ENCODE results near the gene GMEB2.

The GMEB2 gene

GRCh38 chr20:63591786-63592355, 35.0 kb downstream of the GMEB2 start:
- no peak overlapping the region for H3K4me3 ChIP-seq (ENCODE audit: low read depth, low read length)
- no peak for DNase-seq (ENCODE audit: low read depth)
- TF ChIP-seq CTCF (IDR thresholded peaks at IDR 0.05; ENCODE audit: low read depth, low read length), result no peak
- TF ChIP-seq POLR2A (IDR thresholded peaks at IDR 0.05; ENCODE audit: extremely low read depth, insufficient read length), result no peak
- TF ChIP-seq MAX (IDR thresholded peaks at IDR 0.05; ENCODE audit: low read depth, low read length), result no peak
- no peak for TF ChIP-seq MYC (IDR thresholded peaks at IDR 0.05; ENCODE audit: low read depth, low read length)

DNA sequence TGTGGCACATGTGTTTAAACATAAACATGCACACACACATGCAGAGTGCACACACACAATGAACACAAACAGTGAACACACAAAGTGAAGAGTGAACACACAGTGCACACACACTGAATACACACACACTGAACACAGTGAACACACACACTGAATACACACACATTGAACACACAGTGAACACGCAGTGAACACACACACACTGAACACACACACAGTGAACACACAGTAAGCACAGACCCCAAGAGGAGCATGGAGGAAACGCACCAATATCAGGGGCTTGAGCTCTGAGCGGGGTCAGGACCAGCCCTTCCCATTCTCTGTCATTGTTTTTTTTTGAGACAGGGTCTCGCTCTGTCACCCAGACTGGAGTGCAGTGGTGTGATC, 35.8 kb downstream of the GMEB2 start:
- H3K4me3 ChIP-seq (ENCODE audit: low read depth, low read length), result no peak overlapping the region
- TF ChIP-seq CTCF (IDR thresholded peaks at IDR 0.05; ENCODE audit: low read depth, low read length), result no peak
- TF ChIP-seq MYC (IDR thresholded peaks at IDR 0.05; ENCODE audit: low read depth, low read length), result no peak
- TF ChIP-seq MAX (IDR thresholded peaks at IDR 0.05; ENCODE audit: low read depth, low read length), result no peak
- TF ChIP-seq POLR2A (IDR thresholded peaks at IDR 0.05; ENCODE audit: extremely low read depth, insufficient read length), result no peak
- no peak for DNase-seq (ENCODE audit: low read depth)

- DNase-seq (ENCODE audit: low read depth), result no peak
- no peak overlapping the region for H3K4me3 ChIP-seq (ENCODE audit: low read depth, low read length)
- no peak for TF ChIP-seq MAX (IDR thresholded peaks at IDR 0.05; ENCODE audit: low read depth, low read length)
- TF ChIP-seq POLR2A (IDR thresholded peaks at IDR 0.05; ENCODE audit: extremely low read depth, insufficient read length), result no peak
Measured at GRCh38 chr20:63590218-63591146, 36.4 kb downstream of the GMEB2 start.

GRCh38 chr20:63589261-63590217, 37.4 kb downstream of the GMEB2 start:
- no peak for DNase-seq (ENCODE audit: low read depth)
- no peak overlapping the region for H3K4me3 ChIP-seq (ENCODE audit: low read depth, low read length)
- TF ChIP-seq POLR2A (IDR thresholded peaks at IDR 0.05; ENCODE audit: extremely low read depth, insufficient read length), result no peak
- no peak for TF ChIP-seq MAX (IDR thresholded peaks at IDR 0.05; ENCODE audit: low read depth, low read length)
- TF ChIP-seq CTCF (IDR thresholded peaks at IDR 0.05; ENCODE audit: low read depth, low read length), result no peak
- no peak for TF ChIP-seq MYC (IDR thresholded peaks at IDR 0.05; ENCODE audit: low read depth, low read length)

DNA sequence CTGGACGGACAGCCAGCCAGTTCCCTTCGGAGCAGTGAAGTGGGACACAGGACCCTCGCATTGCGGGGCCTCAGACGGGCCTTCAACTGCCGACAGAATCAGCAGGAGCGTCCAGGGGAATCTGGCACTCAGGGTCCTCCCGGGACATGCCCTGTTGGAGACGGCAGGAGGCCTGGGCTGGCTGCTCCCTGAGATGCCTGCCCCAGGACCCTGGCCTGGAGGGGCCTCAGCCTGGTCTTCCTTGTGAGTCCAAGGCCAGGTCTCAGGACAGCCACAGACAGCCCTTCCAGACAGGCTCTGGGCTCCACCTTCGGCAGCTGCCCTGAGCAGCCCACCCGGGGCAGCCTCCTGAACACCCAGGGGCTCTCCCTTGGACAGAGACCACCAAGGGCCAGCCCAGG, 38.3 kb downstream of the GMEB2 start:
- no peak for TF ChIP-seq CTCF (IDR thresholded peaks at IDR 0.05; ENCODE audit: low read depth, low read length)
- TF ChIP-seq MAX (IDR thresholded peaks at IDR 0.05; ENCODE audit: low read depth, low read length), result no peak
- TF ChIP-seq POLR2A (IDR thresholded peaks at IDR 0.05; ENCODE audit: extremely low read depth, insufficient read length), result no peak
- no peak for TF ChIP-seq MYC (IDR thresholded peaks at IDR 0.05; ENCODE audit: low read depth, low read length)
- no peak for DNase-seq (ENCODE audit: low read depth)
- H3K4me3 ChIP-seq (ENCODE audit: low read depth, low read length), result no peak overlapping the region
